GM12875 (cell line): Measurements from ENCODE around the gene EFS.

Experiments
- H3K4me3 ChIP-seq: one replicate; pipeline ENCODE4 v1.5.1; 2011; ENCODE audit warnings: low read depth, low read length, control low read depth
- CTCF ChIP-seq: IDR thresholded peaks from 2 replicates; pipeline ENCODE4 v1.5.1; 2011; ENCODE audit warnings: low read depth, mild to moderate bottlenecking, control low read depth, inconsistent platforms, low read length, moderate library complexity, borderline replicate concordance; ENCODE audit not compliant: insufficient read depth

The EFS gene

GRCh38 chr14:23407516-23408306, 42.7 kb upstream of the EFS start, which contains the start of gene MYH6:
Gene MYH6, minus strand, starts transcription at chr14:23408273. Its CDS starts 1,050 bp downstream, at chr14:23407223.
- H3K4me3 ChIP-seq, result no peak within 1 kb of the TSS
- no peak for TF ChIP-seq CTCF

GRCh38 chr14:23406725-23407355, 41.9 kb upstream of the EFS start:
- no peak for TF ChIP-seq CTCF
- H3K4me3 ChIP-seq, result no peak overlapping the region

GRCh38 chr14:23406244-23406643, 41.3 kb upstream of the EFS start:
- TF ChIP-seq CTCF, result no peak
- H3K4me3 ChIP-seq, result no peak overlapping the region

- no peak for TF ChIP-seq CTCF
- no peak overlapping the region for H3K4me3 ChIP-seq
Measured at GRCh38 chr14:23405516-23406025, 40.6 kb upstream of the EFS start.

- no peak overlapping the region for H3K4me3 ChIP-seq
- TF ChIP-seq CTCF, result no peak
Measured at GRCh38 chr14:23405096-23405495, 40.1 kb upstream of the EFS start.

- no peak for TF ChIP-seq CTCF
- no peak overlapping the region for H3K4me3 ChIP-seq
Measured at GRCh38 chr14:23404331-23404900, 39.4 kb upstream of the EFS start.
